HG02798 (cell line): ENCODE measurements around the gene NUP98.
"Not testable (repeated sequence)": the region's sequence is repeated elsewhere in the genome, so short reads cannot be mapped to it uniquely, and the experiment has no call there.

Experiments
- ATAC-seq: cut with Tn5 transposase; IDR thresholded peaks from one replicate; pipeline ENCODE4 v1.9.1; 2021; ENCODE audit warnings: mild to moderate bottlenecking; ENCODE audit not compliant: unreplicated experiment, poor library complexity

The NUP98 gene

DNA sequence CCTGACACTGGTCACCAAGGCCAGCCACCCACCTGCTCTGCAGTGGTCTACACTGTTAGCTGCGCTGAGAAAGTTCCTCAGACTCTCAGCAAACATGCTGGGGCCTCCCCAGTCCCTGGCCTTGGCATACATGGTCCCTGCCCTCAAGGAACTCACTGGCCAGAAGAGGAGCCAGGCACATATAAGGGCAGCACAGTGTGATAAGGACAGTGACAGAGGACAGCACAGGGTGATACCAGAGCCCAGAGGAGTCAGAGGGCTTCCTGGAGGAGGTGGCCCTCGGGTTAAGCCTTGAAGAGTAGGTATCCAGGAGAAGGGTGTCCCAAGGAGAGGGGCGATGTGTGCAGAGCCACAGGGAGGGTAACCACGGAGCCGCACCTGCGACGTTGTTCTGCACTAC is 151.8 kb downstream of the NUP98 start:
- no peak for ATAC-seq

DNA sequence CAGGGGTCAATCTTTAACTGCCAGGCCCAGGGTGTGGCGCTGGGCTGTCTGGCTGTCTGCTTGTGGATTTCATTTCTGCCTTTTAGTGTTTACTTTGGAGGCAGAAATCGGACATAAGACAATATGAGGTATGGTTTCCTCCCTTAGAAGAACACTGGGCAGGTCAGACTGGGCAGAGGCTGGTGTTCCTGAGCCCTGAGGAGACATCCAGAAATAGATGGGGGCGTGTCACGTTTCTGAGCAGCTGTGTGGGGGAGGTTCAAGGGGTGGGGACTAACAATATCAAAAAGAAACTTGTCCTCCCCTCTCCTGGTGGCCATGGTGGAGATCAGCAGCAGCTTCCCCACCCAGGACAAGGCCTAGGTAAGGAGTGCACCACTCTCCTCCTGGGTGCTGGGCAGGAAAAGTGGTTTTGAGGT is 152.5 kb downstream of the NUP98 start, which contains the start of gene ART1:
Gene ART1, plus strand, starts transcription at position 312 of the 419 bp plus-strand sequence. CDS start 14,086 bp downstream, outside the sequence.
- ATAC-seq: no peak

DNA sequence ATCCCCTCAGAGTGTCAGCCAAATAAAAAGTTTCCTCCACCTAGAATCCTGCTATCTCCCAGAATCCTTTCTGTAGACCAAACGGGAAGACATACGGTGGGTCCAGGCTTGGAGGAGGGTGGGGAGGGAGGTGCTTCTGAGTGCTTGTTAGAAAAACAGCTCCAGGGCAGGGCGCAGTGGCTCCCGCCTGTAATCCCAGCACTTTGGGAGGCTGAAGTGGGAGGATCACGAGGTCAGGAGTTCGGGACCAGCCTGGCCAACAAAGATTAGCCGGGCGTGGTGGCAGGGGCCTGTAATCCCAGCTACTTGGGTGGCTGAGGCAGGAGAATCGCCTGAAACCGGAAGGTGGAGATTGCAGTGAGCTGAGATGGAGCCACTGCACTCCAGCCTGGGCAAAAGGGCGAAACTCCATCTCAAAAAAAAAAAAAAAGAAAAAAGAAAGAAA is 154.2 kb downstream of the NUP98 start:
- ATAC-seq: not testable (repeated sequence)

DNA sequence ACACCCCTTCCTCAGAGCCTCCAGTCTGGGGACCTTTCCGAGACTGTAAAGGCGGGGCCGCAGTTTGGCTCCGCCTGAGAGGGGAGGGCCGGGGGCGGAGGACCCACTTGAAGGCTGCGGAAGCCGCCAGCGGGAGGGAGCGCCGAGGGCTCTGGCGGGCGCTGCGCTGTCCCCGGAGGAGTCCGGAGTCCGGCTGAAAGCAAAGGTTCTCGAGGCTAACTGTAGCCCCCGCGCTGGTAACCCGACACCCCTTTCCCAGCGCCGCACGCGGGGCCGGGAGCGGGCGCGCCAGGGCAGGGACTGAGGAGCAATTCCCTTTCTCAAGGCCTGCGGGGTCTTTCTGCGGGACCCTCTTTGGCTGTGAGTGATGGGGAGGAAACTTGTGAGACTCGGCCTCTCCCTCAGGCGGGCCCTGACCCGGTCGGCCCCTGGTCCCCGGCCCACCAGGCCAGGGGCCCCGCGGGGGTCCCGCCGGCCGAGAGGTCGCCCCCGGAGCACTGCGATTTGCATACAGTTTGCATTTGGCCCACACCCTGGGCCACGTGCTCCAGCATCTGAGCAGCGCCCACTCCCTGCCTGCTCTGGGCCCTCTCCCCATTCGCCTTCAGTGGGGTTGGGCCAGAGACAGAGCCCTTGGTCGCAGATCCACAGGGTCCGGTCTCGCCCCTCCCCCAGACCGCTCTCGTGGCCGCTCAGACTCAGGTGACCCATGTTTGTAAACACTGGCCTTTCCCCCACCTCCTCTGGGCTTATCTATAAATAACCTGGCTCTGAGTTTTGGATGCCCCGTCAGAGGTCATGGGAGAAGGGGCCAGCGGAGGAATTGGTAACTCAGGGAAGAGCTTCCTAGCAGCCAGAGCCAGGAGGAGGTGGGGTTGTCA is 155.0 kb downstream of the NUP98 start:
- peak; percentile 63 for ATAC-seq

DNA sequence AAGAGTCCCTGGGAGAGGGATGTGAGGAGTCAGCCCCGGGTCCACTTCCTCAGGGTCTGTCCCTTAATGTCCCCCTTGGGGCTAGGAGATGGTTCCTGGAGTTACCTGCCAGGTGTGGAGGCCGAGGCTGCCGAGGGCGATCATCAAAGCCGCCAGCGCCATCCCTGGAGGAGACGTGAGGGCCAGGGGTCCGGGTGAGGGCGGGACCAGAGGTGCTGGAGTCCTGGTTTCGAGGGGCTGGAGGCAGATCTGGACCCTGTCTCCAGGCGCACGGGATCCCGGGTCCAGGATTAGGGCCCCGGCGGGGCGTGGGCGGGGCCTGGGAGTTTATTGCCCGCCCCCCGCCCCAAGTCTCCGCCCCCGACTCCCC is 155.7 kb downstream of the NUP98 start, which contains the start of gene ART5:
Gene ART5, minus strand, starts transcription at position 292 of the 370 bp plus-strand sequence. Its CDS starts 130 bp downstream, at position 162.
- no peak for ATAC-seq

DNA sequence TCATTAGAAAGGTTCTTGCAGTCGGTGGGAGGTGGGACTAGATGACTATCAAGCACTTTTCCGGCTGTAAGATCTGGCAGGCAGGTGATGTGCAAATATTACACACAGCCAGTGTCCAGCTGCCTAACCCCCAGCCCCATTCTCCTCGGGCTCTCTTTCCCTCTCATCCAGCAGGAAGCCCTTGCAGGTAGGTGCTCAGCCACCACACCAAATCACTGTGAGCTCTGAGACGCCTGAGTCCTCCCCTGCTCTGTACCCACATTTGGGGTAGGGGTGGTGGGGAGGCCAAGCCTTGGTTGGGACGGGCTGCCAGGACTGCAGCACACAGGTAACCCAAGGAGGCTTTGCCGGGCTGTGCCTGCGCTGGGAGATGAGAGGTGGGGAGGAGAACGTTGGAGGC is 156.2 kb downstream of the NUP98 start:
- ATAC-seq: no peak

DNA sequence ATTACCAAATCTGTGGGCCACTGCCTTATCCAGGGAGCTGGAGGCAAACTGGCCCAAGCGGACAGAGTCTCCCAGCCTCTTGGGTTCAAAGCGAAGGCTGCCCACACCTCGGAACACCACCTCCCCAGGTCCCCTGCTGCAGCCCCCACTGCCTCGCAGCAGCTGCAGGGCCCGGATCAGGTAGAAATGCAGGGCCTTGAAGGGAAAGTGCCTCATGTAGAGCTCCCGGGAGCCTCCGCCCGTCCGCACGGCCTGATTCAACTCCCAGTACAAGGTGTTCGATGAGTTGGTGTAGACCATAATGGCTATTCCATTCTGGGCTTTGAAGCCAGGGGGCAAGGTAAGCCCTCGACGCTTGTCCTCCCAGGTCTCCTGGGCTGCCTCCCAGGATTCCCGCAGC is 157.5 kb downstream of the NUP98 start:
- ATAC-seq: no peak

DNA sequence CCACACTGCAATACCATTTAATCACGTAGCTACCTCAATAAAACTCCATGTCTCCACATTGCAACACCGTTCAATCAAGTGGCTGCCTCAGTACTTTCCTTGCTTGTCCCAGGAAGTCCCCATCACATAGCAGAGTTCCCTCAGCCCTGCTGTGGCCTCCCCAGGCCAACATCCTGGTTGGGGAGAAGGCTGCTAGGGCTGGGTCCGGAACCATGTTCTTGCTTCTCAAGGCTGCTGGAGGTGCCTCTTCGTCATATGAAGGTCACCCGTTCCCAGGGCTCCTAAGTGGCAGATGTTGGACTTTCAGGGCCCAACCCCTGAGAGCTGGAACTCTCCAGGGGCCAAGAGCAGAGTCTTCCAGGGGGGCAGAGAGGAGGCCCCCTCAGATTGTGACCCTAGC is 158.8 kb downstream of the NUP98 start:
- ATAC-seq: no peak

DNA sequence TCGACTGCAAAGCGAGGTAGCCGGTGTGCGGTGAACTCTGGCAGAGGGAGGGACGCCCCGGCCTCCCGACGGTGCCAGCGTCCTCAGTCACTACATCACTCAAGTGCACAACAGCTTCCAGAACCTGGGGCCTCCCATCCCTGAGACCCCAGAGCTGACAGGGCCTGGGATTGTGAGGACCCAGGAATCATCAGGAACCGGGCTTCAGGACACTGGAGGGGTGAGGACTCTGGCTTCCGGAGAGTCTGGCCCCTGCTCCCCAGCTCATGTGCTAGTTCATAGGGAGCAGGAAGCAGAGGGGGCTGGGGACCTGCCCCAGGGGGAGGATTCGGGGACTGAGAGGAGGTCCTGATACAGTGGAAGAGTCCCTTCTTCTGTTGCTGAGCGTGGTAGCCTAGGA is 160.2 kb downstream of the NUP98 start:
- ATAC-seq: no peak

DNA sequence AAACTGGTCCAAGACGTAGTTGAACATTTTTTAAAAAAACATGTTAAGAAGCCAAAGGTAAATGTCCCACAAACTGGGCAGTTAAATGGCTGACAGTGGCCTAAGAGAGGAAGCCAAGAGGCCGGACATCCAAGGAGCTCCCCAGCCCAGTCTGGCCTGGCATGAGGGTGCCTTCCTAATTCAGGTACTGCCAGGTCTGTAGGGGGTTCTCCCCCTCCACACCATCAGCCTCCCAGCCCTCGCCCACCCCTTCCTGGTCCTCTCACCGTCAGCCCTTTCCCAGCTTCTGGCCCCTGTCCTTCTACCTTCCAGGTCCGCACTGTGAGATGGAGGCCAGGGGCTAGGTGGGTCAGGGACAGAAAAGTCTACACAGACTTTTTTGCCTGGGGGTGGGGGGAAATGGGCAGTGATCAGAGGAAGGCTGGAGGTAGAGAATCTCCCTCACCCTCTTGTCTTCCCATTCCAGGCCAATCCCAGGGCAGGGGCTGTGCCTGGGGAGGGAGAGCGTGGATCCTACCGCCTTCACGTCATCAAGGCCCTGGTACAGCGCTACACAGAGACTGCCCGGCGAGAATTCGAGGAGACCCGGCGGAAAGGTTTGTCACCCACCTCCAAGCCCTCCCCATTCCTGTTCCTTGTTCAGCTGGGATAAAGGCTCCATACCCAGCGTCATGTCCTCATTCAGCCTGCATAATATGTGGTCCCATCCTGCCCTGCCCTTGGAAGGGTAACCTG is 161.5 kb downstream of the NUP98 start:
- ATAC-seq: no peak

DNA sequence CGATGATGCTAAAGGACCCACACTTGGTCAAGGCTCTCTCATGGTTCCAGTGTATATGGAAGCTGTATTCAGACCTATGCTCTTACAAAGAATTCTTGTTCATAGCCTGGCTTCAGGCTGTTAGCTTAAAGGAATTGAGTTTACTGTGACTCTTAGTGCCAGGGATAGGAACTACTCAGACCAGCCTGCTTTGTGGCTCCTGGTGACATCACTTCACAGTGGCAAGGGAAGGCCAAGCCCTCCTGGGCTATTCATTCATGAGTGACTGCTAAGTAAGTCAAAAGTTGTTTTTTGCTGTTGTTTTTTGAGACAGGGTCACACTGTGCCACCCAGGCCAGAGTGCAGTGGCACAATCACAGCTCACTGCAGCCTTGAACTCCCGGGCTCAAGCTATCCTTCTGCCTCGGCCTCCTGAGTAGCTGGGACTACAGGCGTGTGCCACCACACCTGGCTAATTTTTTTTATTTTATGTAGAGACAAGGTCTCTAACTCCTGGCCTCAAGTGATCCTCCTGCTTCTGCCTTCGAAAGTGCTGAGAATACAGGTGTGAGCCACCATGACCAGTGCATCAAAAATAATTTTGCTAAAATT is 165.2 kb downstream of the NUP98 start:
- no peak for ATAC-seq

DNA sequence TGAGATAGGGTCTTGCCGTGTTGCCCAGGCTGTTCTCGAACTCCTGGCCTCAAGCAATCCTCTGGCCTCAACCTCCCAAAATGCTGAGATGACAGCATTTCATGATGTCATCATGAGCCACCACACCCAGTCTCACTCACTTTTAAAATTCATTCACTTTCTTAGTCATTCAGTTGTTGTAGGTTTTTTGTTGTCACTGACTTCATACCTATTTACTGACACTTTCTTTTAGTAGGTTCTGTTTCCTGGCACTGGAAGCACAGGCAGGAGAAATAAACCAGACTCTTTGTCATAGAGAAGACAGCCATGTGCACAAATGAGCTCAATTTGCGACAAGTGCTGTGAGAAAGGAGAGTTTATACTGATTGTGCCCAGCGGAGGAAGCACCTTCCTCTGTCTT is 166.0 kb downstream of the NUP98 start:
- no peak for ATAC-seq

DNA sequence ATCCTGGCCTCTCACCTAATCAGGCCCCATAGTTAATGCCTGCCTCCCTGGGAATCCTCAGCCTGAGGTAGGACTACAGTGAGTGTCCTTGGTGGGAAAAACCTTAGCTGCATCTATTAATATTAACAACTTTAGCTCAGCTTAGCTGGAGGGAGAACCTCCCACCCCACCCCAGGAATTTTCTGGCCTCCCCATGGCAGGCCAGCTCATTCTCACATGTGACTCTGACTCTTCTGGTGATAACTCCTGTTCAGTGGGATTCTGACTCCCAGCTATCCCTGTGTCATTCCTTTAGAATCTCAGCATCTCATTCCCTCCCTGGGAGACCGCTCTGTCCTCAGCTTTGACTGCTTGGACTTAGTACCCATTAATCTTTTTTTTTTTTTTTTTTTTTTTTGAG is 170.1 kb downstream of the NUP98 start:
- ATAC-seq: no peak

DNA sequence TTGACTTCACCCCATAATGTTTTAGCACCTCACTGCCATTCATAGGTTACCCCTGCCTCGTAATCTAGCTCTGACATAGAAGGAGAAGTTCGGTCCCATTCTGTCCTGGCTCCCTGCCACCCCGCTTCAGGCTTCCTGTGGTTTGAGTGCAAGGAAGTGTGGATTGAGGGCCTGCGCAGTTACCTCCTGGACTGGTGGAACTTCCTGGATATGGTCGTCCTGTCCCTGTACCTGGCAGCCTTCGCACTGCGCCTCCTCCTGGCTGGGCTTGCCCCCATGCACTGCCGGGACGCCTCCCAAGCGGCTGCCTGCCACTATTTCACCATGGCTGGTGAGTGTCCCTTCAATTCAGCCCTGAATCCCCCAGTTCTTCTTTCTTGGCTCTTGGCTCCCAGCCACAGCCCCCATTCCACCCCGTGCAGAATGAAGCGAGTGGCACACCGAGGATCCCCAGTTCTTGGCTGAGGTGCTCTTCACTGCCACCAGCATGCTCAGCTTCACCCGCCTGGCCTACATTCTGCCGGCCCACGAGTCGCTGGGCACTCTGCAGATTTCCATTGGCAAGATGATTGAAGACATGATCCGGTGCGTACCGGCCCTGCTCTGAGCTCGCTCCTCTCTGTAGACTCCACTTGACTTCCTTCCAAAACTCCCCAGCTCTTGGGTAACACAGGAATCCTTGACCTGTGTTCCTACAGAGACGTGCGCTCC is 170.9 kb downstream of the NUP98 start:
- ATAC-seq: no peak
